ENCODE measurements around the gene SGMS1.
"Not testable (repeated sequence)": the region's sequence is repeated elsewhere in the genome, so short reads cannot be mapped to it uniquely, and the experiment has no call there.

GRCh38 chr10:50647350-50647749 lies 23.6 kb upstream of the SGMS1 start:
- TF ChIP-seq CTCF, POLR2A (IDR thresholded peaks at IDR 0.05): not testable (repeated sequence)

Data from transverse colon (tissue), 3 donors.